Activated CD8-positive, alpha-beta memory T cell treated with anti-CD3 and anti-CD28 coated beads for 1 hour (primary cell): Measurements from ENCODE around the gene SLC38A10.

Experiments
- DNase-seq, 2 donors: peaks; one replicate each; pipeline ENCODE4 v3.0.0-alpha.2; 2020; ENCODE audit warnings: low read depth in 1 of 2; ENCODE audit errors: extremely low read depth in 1 of 2

The SLC38A10 gene

DNA sequence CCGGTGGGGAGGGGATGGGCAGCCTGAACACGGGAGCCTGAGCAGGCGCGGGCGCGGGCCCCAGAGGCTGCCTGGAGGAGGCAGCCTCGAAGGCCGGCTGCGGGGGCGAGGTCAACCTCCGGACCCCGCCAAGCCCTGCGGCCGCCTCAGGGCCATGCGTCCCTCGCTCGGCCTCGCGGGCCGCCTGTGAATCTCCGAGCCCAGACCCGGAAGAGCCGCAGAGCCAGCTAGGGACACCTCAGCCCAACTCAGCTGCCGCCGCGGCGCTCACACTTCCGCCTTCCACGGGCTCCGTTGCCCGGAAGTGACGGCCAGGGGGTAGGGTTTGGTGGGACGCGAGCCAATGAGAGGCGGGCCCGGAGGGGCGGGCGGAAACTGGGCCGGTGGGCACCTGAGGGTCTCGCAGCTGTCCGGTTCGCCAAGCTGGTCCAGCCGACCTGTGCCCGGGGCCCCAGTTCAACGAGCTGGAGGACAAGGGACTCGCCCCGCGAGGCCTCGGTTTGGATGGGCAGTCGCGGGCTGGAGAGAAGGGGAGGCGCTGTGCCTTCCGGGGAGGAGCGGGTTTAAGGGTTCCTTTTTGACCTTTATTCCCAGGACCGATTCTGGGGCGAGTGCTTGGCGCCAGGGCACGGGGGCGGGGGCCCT is at the start of gene SLC38A10:
Gene SLC38A10, minus strand, starts transcription at position 277 of the 645 bp plus-strand sequence. CDS start 386 bp downstream, outside the sequence.
- peak; percentile 69 to 90 for DNase-seq

DNA sequence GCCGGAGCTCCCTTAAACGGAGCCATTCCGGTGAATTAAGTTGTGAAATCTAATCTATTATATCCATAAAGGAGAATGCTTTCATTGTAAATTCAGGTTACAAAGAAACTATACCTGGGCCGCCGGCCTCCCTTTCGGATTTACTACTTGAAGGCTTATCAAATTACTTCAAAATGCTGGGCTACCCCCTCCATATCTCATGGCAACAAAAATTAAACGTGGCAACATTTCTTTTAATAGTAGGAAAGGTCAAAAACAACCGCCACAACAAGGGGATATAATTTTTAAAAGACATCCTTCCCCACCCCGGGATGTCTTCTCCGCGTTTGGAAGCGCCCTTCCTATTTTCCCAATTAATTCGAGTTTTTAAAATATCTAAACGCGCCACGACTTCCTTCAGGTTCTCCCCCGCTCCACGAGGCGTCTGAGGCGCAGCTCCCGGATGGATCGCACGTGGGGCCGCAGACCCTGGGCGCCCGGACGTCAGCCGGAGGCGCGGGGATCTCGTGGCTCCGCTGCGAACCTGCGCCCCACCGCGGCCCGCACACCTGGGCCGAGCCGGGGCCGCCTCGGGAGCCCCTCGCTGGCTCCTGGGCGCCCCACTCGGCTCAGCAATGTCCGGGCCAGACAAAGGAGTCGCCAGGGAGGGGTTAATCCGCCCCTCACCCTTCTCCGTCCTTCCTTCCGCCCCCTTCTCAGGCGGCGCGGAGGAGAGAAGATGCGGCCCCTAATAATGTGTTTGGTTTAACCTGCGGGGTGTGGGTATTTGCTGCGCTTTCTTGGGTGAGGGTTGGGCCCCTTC is 47.4 kb upstream of the SLC38A10 start:
- no peak for DNase-seq

DNA sequence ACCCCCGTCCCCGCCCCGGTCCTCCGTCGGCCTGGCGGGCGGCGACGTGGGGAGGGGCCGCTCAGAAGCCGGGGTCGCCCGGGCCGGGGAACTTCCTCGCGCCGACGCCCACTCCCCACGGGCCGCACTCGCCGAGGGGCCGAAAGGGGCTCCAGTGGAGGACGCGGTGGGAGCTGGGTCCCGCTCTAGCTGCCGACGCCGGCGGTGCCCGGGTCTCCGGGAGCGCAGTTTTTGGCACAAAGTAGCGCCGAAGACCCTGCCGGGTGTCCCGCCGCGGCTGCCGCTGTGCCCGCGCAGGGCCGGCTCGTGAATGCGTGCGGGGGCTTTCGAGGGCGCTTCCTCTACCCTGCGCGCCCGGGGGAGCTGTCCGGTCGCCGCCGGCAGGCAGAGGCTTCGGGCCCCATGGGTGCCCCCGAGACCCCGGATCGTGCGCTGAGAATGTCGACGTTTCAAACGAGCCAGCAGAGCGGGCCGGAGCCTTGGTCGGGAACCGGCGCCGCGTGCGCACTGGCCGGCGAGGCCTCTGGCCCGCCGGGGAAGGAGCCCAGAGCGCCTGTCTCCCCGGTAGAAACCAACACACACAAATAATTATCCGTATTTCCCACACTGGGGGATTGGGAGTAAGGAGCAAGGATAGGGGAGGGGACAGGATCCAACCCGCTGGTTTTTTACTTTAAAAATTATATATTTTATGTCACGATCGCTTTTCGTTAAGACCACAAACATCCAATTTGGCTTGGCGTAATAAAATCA is 46.6 kb upstream of the SLC38A10 start:
- DNase-seq, result no peak

DNA sequence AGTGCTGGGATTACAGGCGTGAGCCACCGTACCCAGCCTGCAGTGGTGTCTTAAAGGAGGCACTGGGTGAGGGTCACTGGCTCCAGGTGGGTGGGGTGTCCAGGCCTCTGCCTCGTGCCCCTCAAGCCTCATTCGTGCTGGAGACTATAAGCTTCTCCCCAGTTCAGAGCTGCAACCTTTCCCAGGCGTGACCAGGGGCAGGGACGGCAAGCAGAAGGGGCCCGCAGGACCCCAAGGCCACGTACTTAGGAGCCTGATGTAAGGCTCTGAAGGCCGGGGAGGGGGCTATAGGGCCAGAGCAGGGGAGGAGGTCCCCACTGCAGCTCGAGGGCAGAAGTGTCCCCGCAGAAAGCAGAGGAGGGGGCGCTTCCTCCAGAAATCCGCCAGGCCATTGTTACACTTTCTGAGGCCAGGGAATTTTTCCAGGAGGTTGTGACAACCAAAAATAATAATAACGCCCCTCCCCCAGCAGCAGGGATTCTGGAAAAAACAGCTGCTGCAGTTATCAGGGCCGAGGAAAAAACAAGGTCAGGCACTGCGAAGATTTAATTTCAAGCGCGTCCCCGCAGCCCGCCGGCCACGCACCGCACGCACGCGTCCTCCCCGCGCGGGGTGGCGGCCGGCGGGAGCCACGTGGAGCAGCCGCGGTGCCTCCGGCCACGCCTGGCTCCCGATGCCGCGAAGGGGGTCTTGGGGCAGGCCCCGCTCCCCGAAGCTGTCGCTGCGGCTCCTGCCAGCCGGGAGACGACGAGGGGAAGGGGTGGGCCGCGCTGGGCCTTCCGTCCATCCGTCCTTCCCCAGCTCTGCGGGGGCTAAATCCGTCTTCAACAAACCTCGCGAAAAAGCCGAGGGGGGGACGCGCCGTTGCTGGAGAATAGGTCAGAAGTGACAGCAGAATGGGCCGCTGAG is 45.8 kb upstream of the SLC38A10 start:
- DNase-seq, result no peak

DNA sequence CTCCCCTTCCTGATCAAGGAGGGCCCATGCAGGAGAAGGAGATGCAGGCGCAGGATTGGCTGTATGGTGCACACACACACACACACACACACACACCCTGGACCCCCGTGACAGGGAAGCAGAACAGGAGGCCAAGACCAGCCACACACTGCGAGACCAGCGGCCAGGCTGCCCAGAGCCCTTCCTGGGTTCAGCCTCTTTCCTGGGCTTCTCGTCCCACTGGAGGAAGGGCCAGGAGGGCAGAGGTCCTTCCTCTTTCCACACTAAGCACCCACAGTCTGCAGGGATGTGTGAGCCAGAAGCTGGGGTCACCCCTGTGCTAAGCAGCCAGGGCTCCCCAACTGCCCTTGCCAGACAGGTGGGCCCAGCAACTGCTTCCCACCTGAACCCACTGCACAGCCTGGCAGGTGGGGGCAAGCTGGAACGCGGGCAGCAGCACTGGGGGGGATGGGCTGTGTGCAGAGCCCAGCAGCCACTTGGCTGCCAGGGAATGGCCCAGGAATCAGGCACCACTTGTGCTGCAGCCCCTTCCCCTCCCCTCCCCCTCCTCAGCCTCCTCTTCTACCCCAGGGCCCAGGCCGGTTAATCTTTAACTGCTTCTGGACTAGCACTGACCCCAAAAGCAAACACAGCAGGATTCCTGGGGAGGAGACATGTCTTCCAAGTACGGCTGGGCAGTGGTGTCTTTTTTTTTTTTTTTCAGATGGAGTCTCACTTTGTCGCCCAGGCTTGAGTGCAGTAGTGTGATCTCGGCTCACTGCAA is 44.6 kb upstream of the SLC38A10 start:
- DNase-seq, result no peak

DNA sequence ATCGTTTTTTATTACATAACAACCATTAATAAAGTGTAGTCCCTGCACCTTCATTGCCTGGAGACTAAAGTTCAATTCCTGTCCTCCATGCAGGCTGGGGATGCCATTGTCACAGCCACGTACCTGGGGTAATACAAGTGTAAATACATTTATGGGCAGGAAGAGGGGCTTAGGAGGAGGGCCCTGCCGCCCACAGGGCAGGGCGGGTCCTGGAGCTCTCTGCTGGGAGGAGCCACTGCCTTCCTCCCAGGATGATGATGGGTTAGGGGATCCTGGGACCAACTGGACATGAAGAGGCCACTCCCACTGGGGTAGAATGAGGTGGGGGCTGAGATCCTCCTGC is 44.1 kb upstream of the SLC38A10 start:
- DNase-seq, result no peak

DNA sequence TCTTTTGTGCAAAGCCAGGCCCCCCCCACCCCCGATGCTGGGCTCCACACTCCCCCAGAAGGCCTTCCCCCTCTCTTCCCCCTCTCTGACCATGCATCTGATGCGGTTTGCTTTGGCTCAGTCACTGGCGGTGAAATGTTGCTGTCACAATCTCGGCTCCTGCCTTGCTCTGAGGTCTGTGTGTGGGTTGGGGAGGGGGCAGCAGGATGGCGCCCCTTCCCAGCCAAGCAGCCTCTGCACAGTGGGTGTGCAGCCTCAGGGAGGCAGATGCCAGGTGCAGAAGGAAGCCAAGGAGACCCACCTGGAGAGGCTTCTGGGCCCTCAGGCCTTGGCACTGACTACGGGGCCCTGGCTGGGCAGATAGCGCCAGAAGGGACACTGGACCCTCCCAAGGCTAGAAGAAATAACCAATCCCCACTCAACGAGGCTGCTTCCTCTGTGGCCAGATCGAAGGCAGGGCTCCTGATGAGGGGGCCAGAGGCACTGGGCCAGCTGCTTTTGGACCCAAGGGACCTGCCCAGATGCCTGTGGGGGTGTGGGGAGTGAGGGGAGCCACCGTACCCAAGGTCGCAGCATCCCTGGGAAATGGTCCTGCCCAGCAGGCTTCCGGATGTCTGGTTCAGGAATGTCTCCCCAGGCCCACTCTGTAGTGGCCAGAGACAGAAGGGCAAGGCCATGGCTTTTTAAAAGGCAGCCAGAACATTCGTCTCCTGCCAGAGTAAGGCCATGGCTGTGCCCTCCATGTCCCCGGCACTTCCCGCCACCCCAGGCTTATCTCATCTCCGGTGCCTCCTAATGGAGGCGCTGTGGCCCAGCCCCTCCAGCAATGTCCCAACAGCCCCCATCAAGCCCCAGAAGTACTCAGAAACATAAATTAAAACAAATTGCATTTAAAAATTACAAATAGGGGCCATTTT is 43.4 kb upstream of the SLC38A10 start:
- DNase-seq, result no peak

DNA sequence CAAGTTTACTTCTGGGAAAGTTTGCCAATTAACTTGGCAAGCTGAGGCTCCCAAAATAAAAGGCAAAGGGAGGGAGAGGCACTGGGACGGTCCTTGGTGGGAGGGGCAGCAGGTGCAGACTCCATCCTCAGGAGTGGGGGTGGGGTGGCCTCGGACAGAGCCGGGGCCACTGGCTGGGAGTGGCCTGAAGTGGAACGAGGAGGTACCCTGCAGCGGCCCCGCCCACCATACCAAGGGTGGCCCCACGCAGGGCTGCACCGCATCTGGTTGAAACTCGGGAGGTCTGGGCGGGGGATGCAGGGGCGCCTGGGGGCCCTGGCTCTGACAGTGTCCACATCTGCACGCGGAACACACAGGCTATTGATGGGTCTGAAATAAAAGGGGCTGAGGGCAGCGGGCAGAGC is 42.4 kb upstream of the SLC38A10 start:
- DNase-seq, result no peak

DNA sequence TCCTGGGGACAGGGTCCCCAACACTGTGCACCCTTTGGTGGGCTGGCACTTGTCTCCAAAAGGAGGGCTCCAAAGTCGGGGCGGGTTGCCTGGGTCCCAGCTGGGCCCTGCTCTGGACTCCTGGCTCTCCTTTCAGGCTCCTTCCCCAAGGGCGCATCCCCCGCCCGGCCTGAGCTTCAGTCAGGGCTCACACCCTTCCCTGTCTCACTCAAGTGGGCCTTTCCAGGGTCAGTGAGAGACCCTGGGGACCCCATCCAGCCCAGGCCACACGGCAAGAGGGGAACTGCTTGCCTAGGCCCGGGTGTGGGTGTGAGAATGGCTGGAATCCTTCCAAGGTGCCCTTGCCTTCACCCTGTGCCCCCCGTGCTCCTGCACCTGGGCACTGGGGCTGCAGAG is 41.8 kb upstream of the SLC38A10 start:
- no peak for DNase-seq

DNA sequence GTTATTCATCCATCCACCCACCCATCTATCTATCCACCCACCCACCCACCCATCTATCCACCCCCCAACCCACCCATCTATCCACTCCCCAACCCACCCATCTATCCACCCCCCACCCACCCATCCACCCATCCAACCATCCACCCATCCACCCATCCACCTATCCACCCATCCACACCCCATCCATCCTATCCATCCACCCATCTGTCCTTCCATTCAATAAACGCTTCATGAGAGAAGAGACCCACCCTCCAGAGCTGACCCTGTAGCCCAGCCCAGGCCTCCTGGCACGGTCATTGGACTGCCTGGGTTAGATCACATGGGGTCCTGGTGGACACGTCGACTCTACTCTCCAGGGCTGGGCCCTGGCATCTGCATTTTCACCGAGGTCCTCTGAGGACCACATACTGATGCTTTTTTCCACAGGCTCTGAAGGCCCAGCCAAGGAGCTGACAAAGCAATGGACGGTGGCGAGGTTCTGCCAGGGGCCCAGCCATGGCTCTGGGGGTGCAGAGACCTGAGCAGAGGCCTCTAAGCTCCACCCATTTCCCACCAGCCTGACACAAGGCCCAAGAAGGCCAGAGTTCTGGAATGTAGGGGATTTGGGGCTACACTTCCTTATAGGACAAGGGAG is 41.3 kb upstream of the SLC38A10 start:
- DNase-seq, result no peak

DNA sequence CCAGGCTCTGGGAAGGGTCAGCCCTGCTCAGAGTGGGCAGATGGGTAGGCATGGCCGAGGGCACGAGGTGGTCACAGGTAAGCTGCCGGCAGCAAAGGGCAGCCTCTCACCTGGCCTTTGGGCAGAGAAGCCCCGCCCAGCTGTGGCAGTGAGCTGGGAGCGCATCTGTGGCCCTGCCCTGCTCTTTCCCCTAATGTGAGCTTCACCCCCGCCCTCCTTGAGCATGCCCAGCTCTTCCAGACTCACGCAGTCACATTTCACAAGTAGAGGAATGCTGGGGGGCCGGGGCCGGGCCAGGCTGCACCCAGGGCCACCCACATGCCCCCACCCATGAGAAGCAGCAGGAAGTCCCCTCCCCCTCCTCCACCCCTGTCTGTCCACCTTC is 40.7 kb upstream of the SLC38A10 start:
- no peak for DNase-seq

DNA sequence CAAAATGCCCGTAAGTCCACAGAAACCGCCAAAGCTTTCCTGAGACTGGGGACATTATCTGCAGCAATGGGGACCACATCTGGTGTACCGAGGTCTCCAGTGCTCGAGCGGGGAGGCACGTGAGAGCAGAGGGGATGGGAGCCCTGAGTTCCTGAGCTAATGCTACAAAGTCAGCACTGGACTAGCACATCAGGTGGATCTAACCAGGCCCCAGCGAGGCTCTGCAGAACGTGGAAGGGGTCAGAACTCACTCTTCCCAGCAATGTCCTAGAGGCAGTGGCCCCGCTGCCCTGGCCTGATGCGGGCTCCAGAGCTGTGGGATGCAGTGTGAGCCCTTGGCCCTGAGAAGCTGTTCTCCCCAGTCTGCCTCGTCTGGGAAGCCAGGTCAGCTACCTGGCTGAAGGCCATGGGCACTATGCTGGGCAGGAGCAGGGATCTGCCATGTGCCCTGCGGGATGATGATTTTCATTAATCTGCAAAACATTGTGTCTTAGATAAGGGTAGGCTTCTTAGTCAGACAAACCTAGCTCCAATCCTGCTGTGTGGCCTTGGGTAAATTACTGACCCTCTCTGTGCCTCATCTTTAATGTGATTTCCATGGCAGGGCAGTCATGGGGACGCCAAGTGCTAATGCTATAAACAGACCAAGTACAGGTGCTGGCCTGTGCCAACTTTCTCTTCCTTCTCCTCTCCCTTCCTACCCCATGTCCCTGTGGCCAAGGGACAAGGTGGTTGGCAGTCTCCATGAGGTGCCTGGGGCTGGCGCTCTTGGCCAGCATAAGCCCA is 40.1 kb upstream of the SLC38A10 start:
- no peak for DNase-seq

DNA sequence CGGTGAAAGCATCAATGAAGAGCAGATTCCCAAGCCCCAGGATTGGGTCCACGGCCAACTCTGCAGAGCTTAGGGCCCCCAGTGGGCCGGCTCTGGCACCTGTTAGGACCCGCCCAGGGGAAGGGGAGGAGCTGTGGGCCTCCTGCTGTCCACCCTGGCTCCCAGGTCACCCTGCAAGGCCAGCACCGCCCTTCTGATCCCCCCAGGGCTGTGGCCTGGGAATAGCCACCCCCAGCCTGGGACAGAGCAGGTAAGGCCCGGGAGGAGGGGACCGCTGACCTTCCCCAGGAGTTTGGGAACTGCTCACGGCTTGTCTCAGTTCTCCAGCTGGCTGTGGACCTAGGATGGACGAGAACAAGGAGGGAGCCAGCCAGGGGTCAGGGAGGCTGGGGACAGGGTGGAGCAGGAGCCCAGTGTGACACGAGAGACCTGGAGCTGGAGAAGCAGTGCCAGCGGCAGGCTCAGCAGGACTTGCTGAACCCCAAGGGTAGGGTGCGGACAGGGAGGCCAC is 39.3 kb upstream of the SLC38A10 start:
- DNase-seq, result no peak

DNA sequence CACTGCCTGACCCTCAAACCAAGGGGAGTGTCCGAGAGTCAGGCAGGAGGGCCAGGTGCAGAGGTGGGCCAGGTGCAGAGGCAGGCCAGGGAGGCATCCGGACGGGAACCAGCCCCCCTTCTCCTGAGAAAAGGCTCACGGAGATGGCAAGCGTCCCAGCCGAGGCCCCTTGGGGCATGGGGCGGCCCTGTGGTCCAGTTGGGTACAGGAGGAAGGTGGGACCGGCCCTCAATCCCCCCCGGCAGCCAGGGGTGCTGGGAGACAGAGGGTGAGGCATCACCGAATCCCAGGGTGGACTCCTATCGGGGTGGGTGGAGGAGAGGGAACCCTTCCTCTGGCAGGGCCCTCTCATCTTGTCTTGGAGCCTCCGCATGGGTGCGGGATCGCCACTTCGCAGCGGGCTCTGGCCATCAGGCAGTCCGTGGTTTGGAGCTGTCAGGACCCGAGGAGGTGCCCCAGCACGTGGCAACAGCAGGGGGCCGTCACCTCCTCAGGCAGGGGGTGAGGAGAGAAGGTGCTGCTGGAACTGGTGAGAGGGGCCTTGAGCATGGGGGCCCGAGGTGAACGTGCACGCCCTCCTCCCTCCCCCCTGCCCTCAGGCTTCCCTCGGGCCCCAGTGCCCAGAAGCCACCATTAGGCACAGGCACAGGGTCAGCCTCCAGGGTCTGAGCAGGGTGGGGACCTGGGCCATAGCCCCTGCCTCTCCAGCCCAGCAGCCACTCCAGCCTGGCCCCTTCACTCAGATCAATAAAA is 38.7 kb upstream of the SLC38A10 start:
- DNase-seq, result no peak

DNA sequence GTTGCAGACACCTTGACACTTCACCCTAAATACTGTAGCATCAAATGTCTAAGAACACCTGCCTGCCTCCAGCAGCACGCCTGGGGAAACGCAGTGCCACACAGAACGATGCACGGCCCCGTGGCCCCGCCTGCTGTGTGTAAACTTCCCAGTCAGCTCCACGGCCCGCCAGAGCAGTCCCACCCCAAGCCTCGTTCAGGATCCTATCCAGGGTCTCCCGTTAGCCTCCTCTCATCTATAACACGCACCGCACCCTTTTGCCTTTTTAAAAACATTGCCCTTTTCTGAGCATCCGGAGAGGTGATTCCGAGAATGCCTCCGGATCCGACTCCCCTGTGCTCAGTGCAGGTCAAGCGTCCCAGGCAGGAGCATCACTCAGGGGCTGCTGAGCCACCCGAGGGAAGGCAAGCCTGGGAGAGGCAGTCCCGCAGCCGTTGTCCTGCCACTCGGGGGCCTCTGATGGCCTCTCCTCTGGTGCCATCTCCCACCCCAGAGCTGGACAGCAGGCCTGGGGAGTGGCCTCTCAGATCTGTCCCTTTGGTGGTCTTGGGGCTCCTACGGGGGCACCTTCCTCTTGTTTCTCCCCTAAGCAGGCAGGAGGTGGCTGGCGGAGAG is 37.9 kb upstream of the SLC38A10 start:
- no peak for DNase-seq

DNA sequence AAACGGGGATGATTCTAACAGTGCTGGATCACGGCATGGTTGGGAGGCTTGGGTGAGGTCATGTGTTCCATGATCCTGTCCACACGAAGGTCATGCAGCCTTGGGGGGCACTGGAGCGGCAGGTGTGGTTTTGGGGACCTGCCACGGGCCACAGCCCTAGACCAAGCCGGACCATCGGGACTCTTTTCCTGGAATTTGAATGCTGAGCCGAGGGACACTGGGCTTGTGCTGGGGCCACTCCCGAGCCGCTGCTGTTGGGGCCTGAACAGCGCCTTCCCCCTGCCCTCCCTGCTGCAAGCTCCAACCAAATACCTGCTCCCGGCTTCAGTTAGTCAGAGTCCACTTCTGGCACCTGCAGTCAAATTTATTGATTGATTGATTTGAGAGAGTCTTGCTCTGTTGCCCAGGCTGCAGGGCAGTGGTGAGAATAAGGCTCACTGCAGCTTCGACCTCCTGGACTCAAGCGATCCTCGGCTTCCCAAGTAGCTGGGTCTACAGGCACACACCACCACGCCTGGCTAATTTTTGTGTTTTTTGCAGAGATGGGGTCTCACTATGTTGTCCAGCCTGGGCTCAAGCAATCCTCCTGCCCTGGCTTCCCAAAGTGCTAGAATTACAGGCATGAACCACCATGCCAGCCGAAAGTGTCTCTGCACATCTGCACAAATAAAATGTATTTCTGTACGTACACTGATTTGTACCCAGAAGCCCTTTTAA is 37.2 kb upstream of the SLC38A10 start:
- DNase-seq, result no peak
